Endothelial cell of umbilical vein (primary cell): ENCODE results near the gene TENM4.

Experiments
- EZH2 ChIP-seq: IDR thresholded peaks from 2 replicates; pipeline ENCODE4 v1.6.1; 2012; ENCODE audit warnings: borderline replicate concordance, low read depth, mild to moderate bottlenecking, moderate library complexity, low read length, inconsistent platforms; ENCODE audit not compliant: severe bottlenecking
- GATA2 ChIP-seq: IDR thresholded peaks from 2 replicates; pipeline ENCODE4 v1.7.0; 2011; ENCODE audit warnings: low read depth, mild to moderate bottlenecking, moderate library complexity, mixed read lengths, low read length; ENCODE audit not compliant: insufficient read length, insufficient read depth
- JUN ChIP-seq: IDR thresholded peaks from 2 replicates; pipeline ENCODE4 v1.6.1; 2011; ENCODE audit warnings: borderline replicate concordance, low read depth; ENCODE audit not compliant: insufficient read length, insufficient read depth
- MAX ChIP-seq: IDR thresholded peaks from 2 replicates; pipeline ENCODE4 v1.6.1; 2011; ENCODE audit not compliant: insufficient read depth, insufficient read length
- POLR2A ChIP-seq: IDR thresholded peaks from 2 replicates; pipeline ENCODE4 v1.6.1; 2012; ENCODE audit warnings: low read depth, mild to moderate bottlenecking, control low read depth, low read length
- POLR2AphosphoS5 ChIP-seq: IDR thresholded peaks from 2 replicates; pipeline ENCODE4 v1.6.1; 2012; ENCODE audit warnings: low read depth, mild to moderate bottlenecking, control low read depth, low read length, moderate library complexity; ENCODE audit not compliant: insufficient read depth
- TF ChIP-seq, protein P1 (sequence below), 2 donors: IDR thresholded peaks; 1 replicate in 1 of 2; 2 replicates in 1 of 2; pipeline ENCODE4 v1.5.1; 2011; ENCODE audit warnings: low read length in 2 of 2, mild to moderate bottlenecking in 2 of 2, moderate library complexity in 2 of 2, control low read depth in 1 of 2, inconsistent platforms in 1 of 2, low read depth in 1 of 2; ENCODE audit not compliant: insufficient read depth in 1 of 2; ENCODE audit errors: extremely low read depth in 1 of 2

DNA sequence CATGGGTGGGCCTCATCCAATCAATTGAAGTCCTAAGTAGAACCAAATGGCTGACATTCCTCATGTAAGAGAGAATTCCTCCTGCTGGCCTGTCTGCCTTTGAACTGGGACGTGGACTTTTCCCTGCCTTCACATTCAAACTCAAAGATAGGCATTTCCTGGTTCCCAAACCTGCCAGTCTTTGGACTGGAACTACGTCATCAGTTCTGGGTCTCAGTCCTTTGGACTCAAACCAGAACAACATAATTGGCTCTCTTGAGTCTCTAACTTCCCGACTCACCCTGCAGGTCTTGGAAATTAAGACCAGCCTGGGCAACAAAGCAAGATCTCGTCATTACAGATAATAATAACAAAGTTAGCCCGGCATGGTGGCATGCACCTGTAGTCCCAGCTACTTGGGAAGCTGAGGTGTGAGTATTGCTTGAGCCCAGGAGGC, 827.4 kb downstream of the TENM4 start:
- no peak for TF ChIP-seq POLR2AphosphoS5
- TF ChIP-seq, protein P1, sequence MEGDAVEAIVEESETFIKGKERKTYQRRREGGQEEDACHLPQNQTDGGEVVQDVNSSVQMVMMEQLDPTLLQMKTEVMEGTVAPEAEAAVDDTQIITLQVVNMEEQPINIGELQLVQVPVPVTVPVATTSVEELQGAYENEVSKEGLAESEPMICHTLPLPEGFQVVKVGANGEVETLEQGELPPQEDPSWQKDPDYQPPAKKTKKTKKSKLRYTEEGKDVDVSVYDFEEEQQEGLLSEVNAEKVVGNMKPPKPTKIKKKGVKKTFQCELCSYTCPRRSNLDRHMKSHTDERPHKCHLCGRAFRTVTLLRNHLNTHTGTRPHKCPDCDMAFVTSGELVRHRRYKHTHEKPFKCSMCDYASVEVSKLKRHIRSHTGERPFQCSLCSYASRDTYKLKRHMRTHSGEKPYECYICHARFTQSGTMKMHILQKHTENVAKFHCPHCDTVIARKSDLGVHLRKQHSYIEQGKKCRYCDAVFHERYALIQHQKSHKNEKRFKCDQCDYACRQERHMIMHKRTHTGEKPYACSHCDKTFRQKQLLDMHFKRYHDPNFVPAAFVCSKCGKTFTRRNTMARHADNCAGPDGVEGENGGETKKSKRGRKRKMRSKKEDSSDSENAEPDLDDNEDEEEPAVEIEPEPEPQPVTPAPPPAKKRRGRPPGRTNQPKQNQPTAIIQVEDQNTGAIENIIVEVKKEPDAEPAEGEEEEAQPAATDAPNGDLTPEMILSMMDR (IDR thresholded peaks at IDR 0.05; ENCODE audit: extremely low read depth in 1 of 2, insufficient read depth in 1 of 2, low read depth in 1 of 2, low read length in 2 of 2): no peak
- no peak for TF ChIP-seq POLR2A
- TF ChIP-seq GATA2: no peak
- TF ChIP-seq EZH2: no peak
- no peak for TF ChIP-seq MAX
- no peak for TF ChIP-seq JUN
